Ovary (tissue), 9 donors: ENCODE results near the gene PRSS21. TPM values are rescaled to one million over a fixed set of nuclear protein-coding genes. Genes with fewer than 3 reads are reported as not detected.

Experiments
- DNase-seq, 5 donors: peaks; one replicate each; pipeline ENCODE4 v3.0.0-alpha.2; 2019 to 2020
- H3K27ac ChIP-seq, 2 donors: fragments of 200-600 bp; one replicate each; pipeline versions ENCODE4 v1.5.1 to v1.8.0; 2019 to 2022
- H3K27me3 ChIP-seq: fragments of 200-600 bp; one replicate; pipeline ENCODE4 v1.8.0; 2022
- H3K36me3 ChIP-seq: fragments of 200-600 bp; sonication (generic); one replicate; pipeline ENCODE4 v1.5.1; 2019
- H3K4me1 ChIP-seq: one replicate; pipeline ENCODE4 v1.8.1; 2013; ENCODE audit warnings: mild to moderate bottlenecking, moderate library complexity; ENCODE audit not compliant: insufficient read depth
- H3K4me3 ChIP-seq: fragments of 200-600 bp; sonication (generic); one replicate; pipeline ENCODE4 v1.5.1; 2017
- H3K9me3 ChIP-seq, 2 donors: fragments of 200-600 bp in 1 of 2; sonication (generic) in 1 of 2; one replicate each; pipeline versions ENCODE4 v1.5.1 to v1.8.1; 2013 to 2019; ENCODE audit warnings: mild to moderate bottlenecking in 1 of 2, moderate library complexity in 1 of 2
- EP300 ChIP-seq: sonication (generic); formaldehyde crosslinking; IDR thresholded peaks from one replicate; pipeline ENCODE4 v1.6.1; 2017; ENCODE audit warnings: antibody characterized with exemption
- POLR2A ChIP-seq: fragments of 450-650 bp; IDR thresholded peaks from one replicate; pipeline ENCODE4 v1.6.1; 2017; ENCODE audit warnings: antibody characterized with exemption, mild to moderate bottlenecking, moderate library complexity
- whole genome bisulfite sequencing, 3 donors: extraction: QIAGEN DNeasy Blood & Tissue Kit in 1 of 3; methylation state at CpG; one replicate each; pipeline versions ENCODE4 v1.1.5 to v1.1.7; 2013 to 2017; 5-methylcytosine and 5-hydroxymethylcytosine counted together
- intact Hi-C, 4 donors: fragments of 100-400 bp; cut with DNase I; formaldehyde crosslinking; loops; one replicate each; pipeline versions ENCODE4 v1.11.0 to v1.15.1; 2022 to 2023
- polyA plus RNA-seq, 2 donors: library from polyadenylated mRNA; stranded (reverse); fragments of 200-250 nt in 1 of 2; fragments of 350-450 nt in 1 of 2; fragmentation: Illumina TruSeq in 1 of 2; extraction: RNeasy Lipid Tissue Mini Kit (QIAGEN cat#74804) in 1 of 2; gene quantifications; one replicate each; pipeline ENCODE4 v1.2.3, GENCODE V29; 2013 to 2014
- total RNA-seq, 7 donors: library from RNA; depleted of rRNA in 2 of 7; stranded (reverse); fragments of >200 nt in 2 of 7; fragmentation: NEBNext Ultra II Directional in 3 of 7; extraction: Animal tissue kit (Norgen Biotek cat#: 25700) in 3 of 7; gene quantifications; one replicate each; pipeline versions ENCODE4 v1.1.0 to v1.2.4, GENCODE V29; 2016 to 2023
- TF ChIP-seq, protein P1 (sequence below), 3 donors: fragments of 450-650 bp in 2 of 3; fragments of 200-600 bp in 1 of 3; IDR thresholded peaks; one replicate each; pipeline versions ENCODE4 v1.5.1 to v1.8.0; 2016 to 2022; ENCODE audit warnings: antibody characterized with exemption in 3 of 3, mild to moderate bottlenecking in 1 of 3
- donor health status: DM: no; HTN: no; CAD: no; lungs with moderate emphysema.
- donor health status: DM: no; HTN: no; CAD: no.
- donor health status: Bipolar disorder and iron deficiency.
- donor health status: DM: yes; HTN: yes; CAD: no.
- donor health status: DM: no; HTN: no; CAD: no.
- donor health status: DM: yes; HTN: yes; CAD: no.

The PRSS21 gene
- total and polyA plus RNA-seq, 9 donors: 0.53 to 9.3 (median 1.0) TPM; not detected in 4

DNA sequence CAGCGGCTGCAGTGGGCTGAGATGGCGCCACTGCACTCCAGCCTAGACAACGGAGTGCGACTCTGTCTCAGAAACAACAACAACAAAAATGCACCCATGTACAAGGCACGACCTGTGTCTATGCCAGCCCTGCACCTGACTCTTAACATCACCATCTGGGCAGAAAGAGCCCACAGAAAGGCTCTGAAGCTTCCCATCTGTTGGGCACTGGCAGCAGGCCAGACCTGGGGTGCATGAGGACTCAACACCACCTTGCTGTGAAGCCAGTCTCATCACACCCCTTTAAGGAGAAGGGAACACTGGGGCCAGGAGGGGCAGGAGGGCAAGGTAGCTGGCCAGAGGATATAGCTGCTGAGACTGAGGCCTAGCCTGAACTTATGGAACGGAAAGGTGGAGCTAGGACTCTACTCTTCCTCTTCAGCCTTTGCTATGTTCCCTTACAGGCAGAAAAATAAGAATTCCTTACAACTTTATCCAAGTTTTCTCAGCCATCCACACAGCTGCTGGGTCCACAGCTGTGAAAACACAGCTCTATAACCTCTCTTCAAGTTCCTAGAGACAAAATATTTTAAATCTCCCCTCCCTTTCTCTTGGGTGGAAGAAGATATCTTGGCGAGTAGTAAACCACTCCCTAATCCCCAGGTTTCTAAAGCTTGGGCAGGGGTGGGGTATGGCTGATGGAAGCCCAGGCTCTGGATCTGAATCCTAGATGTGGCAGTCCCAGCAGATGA lies 42.7 kb upstream of the PRSS21 start:
- peaks cover 16% of the 10 kb centered on the region for H3K4me1 ChIP-seq

GRCh38 chr16:2775131-2775716 lies 41.8 kb upstream of the PRSS21 start:
- 63 to 69% (median 69%) methylated on average over 7 of the region's 7 CpGs for WGBS, 3 donors
- DNase-seq: peak in 1 of 5 donors; percentile 20
- H3K4me1 ChIP-seq: peaks cover 16% of the 10 kb centered on the region
- no peaks in the 10 kb centered on the region for H3K36me3 ChIP-seq
- H3K27me3 ChIP-seq: no peaks in the 10 kb centered on the region
- H3K9me3 ChIP-seq: no peaks in the 10 kb centered on the region
- TF ChIP-seq POLR2A (no peak), EP300 (no peak)
- TF ChIP-seq, protein P1, sequence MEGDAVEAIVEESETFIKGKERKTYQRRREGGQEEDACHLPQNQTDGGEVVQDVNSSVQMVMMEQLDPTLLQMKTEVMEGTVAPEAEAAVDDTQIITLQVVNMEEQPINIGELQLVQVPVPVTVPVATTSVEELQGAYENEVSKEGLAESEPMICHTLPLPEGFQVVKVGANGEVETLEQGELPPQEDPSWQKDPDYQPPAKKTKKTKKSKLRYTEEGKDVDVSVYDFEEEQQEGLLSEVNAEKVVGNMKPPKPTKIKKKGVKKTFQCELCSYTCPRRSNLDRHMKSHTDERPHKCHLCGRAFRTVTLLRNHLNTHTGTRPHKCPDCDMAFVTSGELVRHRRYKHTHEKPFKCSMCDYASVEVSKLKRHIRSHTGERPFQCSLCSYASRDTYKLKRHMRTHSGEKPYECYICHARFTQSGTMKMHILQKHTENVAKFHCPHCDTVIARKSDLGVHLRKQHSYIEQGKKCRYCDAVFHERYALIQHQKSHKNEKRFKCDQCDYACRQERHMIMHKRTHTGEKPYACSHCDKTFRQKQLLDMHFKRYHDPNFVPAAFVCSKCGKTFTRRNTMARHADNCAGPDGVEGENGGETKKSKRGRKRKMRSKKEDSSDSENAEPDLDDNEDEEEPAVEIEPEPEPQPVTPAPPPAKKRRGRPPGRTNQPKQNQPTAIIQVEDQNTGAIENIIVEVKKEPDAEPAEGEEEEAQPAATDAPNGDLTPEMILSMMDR (IDR thresholded peaks at IDR 0.05): no peak
- no peak overlapping the region for H3K4me3 ChIP-seq
- H3K27ac ChIP-seq: no peak overlapping the region
- intact Hi-C loops: no loop called here

More for the DNA sequence above, 42.7 kb upstream of the PRSS21 start:
- DNase-seq: peak in 1 of 5 donors; percentile 29
- H3K27me3 ChIP-seq: no peaks in the 10 kb centered on the region
- WGBS, 3 donors: 44 to 67% (median 52%) methylated on average over 7 of the region's 7 CpGs
- intact Hi-C loops: no loop called here
- TF ChIP-seq, protein P1 (IDR thresholded peaks at IDR 0.05): no peak
- TF ChIP-seq POLR2A (no peak), EP300 (no peak)
- H3K4me3 ChIP-seq: no peak overlapping the region
- no peak overlapping the region for H3K27ac ChIP-seq
- no peaks in the 10 kb centered on the region for H3K9me3 ChIP-seq
- no peaks in the 10 kb centered on the region for H3K36me3 ChIP-seq

- H3K27me3 ChIP-seq: no peaks in the 10 kb centered on the region
- H3K4me1 ChIP-seq: peaks cover 16% of the 10 kb centered on the region
- 35 to 45% (median 42%) methylated on average over 11 of the region's 11 CpGs for WGBS, 3 donors
- H3K4me3 ChIP-seq: peak overlapping the region; percentile 62
- TF ChIP-seq, protein P1 (IDR thresholded peaks at IDR 0.05): no peak
- TF ChIP-seq POLR2A (no peak), EP300 (no peak)
- no peak overlapping the region for H3K27ac ChIP-seq
- no peaks in the 10 kb centered on the region for H3K36me3 ChIP-seq
- intact Hi-C loops: no loop called here
- no peaks in the 10 kb centered on the region for H3K9me3 ChIP-seq
- DNase-seq: no peak
Observed at GRCh38 chr16:2775765-2776499, 41.1 kb upstream of the PRSS21 start.

GRCh38 chr16:2776500-2777139 lies 40.4 kb upstream of the PRSS21 start:
- H3K36me3 ChIP-seq: no peaks in the 10 kb centered on the region
- no peaks in the 10 kb centered on the region for H3K9me3 ChIP-seq
- intact Hi-C loops: no loop called here
- H3K27ac ChIP-seq: peak overlapping the region in 1 of 2 donors; percentile 11
- peak in 1 of 5 donors; percentile 42 for DNase-seq
- H3K4me3 ChIP-seq: peak overlapping the region; percentile 62
- H3K4me1 ChIP-seq: peaks cover 16% of the 10 kb centered on the region
- no peak for TF ChIP-seq EP300
- TF ChIP-seq, protein P1 (IDR thresholded peaks at IDR 0.05): no peak
- TF ChIP-seq POLR2A: no peak
- 0% methylated on average over 60 to 72 of the region's 72 CpGs for WGBS, 3 donors
- H3K27me3 ChIP-seq: no peaks in the 10 kb centered on the region
